ENCODE data around the gene SLC27A4.

DNA sequence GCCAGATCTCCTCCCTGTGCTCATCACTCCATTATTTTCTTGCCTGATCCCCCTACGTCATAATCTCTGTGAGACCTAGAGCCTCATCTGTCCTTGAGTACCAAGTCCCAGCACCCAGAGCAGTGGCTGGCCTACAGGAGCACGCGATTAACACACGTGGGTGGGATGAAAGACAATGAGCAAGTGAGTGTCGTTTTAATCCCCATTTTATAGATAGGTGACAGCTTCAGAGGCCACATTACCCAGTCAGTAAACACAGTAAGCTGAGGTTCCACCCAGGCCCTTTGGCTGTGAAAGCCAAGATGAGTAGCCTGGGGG is 35.4 kb upstream of the SLC27A4 start:
- no peak for TF ChIP-seq POLR2A (IDR thresholded peaks at IDR 0.05)
- no peak for TF ChIP-seq CTCF (IDR thresholded peaks at IDR 0.05)
